ENCODE measurements around the gene LRCH3. TPM values are rescaled to one million over a fixed set of nuclear protein-coding genes. Genes with fewer than 3 reads are reported as not detected.

LRCH3 gene
- total RNA-seq = 10 to 100 TPM; 67.2 to 68.1 TPM

DNA sequence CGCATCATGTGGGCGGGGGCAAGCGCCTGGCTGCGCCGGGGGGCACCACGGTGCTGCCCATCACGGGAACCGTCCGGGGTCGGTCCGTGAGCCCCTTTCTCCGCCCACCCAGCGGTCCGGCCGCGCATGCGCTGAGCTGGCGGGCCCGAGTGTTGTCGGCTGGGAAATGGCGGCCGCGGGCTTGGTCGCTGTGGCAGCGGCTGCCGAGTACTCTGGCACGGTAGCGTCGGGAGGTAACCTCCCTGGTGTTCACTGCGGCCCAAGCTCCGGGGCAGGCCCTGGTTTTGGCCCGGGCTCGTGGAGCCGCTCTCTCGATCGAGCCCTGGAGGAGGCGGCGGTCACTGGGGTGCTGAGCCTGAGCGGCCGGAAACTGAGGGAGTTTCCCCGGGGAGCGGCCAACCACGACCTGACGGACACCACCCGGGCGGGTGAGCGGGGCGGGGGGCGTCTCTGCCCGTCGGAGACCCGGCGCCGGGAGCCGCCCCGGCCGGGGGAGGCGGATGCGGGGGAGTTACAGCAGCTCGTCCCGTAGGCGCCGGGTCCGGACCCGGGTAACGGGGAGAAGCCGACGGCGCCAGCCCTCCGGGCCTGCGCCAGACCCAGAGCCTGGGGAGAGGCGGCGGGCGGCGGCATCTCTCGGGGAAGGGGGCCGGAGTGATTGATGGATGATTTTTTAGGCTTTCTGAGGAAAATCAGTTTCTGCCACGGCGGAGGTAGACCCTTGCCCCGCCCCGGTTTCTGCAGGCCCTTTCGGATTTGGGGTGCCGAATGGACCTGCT lies at the start of gene LRCH3:
Gene LRCH3 (plus strand): TSS at position 142 of the 779 bp plus-strand sequence. CDS start 25 bp downstream, at position 167.
- H3K4me1 Mint-ChIP-seq (ENCODE audit: low read depth) = peaks cover 46% of the 10 kb centered on the region
- peak within 1 kb of the TSS; percentile 99 for H3K27ac Mint-ChIP-seq
- no peaks in the 10 kb centered on the region for H3K9me3 Mint-ChIP-seq
- peak within 1 kb of the TSS; percentile 88 to 96 for H3K4me3 Mint-ChIP-seq
- DNase-seq (peak; percentile 88 to 93), ATAC-seq (replicated peaks in 1 of 2) (peak; percentile 79 to 80)
- no peaks in the 10 kb centered on the region for H3K27me3 Mint-ChIP-seq (ENCODE audit: low read depth)
- peaks cover 7 to 8% of the 10 kb centered on the region in 2 donors for H3K36me3 Mint-ChIP-seq (ENCODE audit: insufficient read depth in 2 of 2)

DNA sequence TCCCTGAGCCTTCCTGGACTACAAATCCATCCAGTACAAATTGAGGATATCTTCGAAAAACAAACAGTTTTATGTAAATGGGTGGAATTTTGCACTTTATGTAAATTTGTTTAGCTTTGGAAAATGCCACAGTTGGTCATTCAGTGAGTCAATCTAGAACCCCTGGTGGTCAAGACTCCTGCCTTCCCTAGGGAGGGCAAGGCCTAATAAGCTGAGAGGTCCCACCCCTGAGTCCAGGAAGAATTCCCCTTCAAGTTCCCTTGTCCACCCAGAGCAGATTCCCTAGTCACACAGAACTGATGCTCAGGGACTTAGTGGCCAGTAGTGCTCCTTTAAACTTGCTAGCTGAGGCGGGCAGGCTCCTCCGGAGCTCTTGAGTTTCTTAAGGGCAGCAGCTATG lies 48.3 kb upstream of the LRCH3 start:
- Mint-ChIP-seq H3K27ac (no peak overlapping the region), H3K4me3 (no peak overlapping the region), H3K36me3 (ENCODE audit: insufficient read depth in 2 of 2) (no peaks in the 10 kb centered on the region)

DNA sequence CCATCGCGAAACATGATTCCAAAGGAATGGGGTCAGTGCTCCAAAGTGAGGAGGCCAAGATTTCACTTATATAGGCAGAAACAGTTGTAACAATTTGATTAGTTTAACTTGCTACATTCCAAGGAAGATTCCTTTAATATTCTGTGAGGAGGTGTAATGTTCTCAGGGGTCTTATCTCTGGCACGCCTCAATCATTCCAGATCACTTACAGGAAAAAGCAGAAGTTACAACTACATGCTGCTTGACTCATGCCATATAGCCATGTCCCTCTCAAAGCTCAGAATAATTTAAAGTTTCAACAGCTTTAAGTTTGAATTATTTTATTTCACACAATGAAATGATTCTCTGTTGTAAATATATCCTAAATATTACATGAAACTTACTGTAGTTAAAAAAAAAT lies 44.8 kb upstream of the LRCH3 start:
- no peak for ATAC-seq (replicated peaks in 1 of 2)
- no peaks in the 10 kb centered on the region for H3K27me3 Mint-ChIP-seq (ENCODE audit: low read depth)
- no peak overlapping the region for H3K27ac Mint-ChIP-seq
- peaks cover 0 to 2% of the 10 kb centered on the region in 2 donors for H3K36me3 Mint-ChIP-seq (ENCODE audit: insufficient read depth in 2 of 2)
- peaks cover 24% of the 10 kb centered on the region for H3K4me1 Mint-ChIP-seq (ENCODE audit: low read depth)
- H3K9me3 Mint-ChIP-seq = no peaks in the 10 kb centered on the region
- DNase-seq = no peak
- H3K4me3 Mint-ChIP-seq = no peak overlapping the region

More for the DNA sequence above, 48.3 kb upstream of the LRCH3 start:
- no peaks in the 10 kb centered on the region for H3K9me3 Mint-ChIP-seq
- no peak for ATAC-seq (replicated peaks in 1 of 2)
- no peak for DNase-seq
- H3K27me3 Mint-ChIP-seq (ENCODE audit: low read depth) = no peaks in the 10 kb centered on the region
- peaks cover 9% of the 10 kb centered on the region for H3K4me1 Mint-ChIP-seq (ENCODE audit: low read depth)

DNA sequence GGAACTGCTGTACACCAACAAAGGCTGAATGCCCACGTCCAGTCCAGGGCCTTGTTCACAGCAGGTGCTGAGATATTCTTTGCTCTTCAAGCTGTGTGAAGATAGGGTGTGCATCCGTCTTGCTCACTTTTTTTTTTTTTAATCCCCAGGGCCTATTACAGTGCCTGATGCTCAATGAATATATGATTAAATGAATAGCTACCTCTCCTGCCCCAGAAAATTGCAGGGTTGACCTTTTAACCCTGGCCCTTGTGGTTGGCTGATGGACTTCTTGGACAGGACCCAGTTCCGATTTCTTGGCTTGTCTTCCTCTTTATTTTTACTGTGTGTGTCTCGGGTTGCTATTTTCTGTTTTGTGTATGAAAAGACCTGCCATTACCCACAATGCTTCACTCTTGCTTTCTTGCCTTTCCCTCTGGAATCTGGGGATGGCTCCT lies 44.2 kb upstream of the LRCH3 start:
- Mint-ChIP-seq H3K36me3 (ENCODE audit: insufficient read depth in 2 of 2) (peaks cover 0 to 2% of the 10 kb centered on the region in 2 donors), H3K4me3 (no peak overlapping the region), H3K27ac (no peak overlapping the region), H3K27me3 (ENCODE audit: low read depth) (no peaks in the 10 kb centered on the region), H3K4me1 (ENCODE audit: low read depth) (peaks cover 27% of the 10 kb centered on the region), H3K9me3 (no peaks in the 10 kb centered on the region)
- DNase-seq (no peak), ATAC-seq (replicated peaks in 1 of 2) (no peak)

DNA sequence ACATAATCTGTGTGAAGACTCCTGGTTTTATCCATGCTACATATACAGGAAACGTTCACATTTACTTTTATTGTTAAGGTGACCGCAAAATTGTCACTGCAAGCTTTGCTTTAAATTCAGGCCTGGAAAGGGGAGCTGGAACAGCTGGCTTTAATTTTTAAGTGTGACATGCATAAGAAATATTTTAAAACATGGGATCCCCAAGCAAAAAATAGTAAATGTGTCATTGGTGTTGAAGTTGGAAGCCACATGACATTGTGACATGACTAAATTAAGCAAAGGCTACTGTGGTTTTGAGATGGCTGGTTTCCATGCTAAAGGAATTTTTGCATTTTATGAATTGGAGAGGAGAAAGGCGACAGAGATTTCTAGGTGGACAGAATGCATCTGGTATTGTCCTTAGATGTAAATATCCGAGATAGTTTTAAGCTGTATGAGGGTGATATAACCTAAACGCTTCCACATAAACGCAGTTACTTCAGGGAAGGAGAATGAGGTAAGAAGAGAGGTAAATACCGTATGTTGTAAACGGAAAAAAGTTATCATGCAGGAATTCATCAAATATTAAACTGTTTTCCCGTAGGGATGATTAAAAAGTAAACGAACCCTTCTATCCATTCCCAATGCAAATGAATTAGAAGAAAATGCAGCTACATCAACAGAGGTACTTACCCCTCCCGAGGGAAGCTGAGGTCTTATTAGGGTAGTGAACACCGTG lies 42.3 kb upstream of the LRCH3 start:
- peak overlapping the region; percentile 91 to 97 for H3K4me3 Mint-ChIP-seq

DNA sequence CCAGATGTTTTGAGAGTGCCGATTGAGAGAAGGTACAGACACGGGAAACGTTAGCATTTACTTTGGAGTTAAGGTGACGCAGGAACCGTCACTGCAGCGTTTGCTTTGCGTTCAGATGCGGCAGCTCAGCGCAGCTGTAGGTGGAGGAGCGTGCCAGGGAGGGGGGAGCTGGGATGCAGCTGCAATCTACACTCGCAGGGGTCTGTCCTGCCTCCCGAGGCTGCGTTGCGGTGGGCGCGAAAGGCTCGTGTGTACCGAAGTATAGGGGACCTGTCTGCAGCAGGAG lies 41.8 kb upstream of the LRCH3 start:
- ATAC-seq (replicated peaks in 1 of 2) = peak; percentile 58 to 62
- peak in 1 of 2 donors; percentile 63 for DNase-seq
- H3K4me1 Mint-ChIP-seq (ENCODE audit: low read depth) = peaks cover 47% of the 10 kb centered on the region
- H3K4me3 Mint-ChIP-seq = peak overlapping the region; percentile 91 to 97
- no peaks in the 10 kb centered on the region for H3K27me3 Mint-ChIP-seq (ENCODE audit: low read depth)
- H3K36me3 Mint-ChIP-seq (ENCODE audit: insufficient read depth in 2 of 2) = peaks cover 0 to 2% of the 10 kb centered on the region in 2 donors
- no peaks in the 10 kb centered on the region for H3K9me3 Mint-ChIP-seq
- peak overlapping the region; percentile 21 for H3K27ac Mint-ChIP-seq

More for the DNA sequence above, 42.3 kb upstream of the LRCH3 start:
- no peaks in the 10 kb centered on the region for H3K27me3 Mint-ChIP-seq (ENCODE audit: low read depth)
- no peaks in the 10 kb centered on the region for H3K9me3 Mint-ChIP-seq
- ATAC-seq (replicated peaks in 1 of 2) (no peak), DNase-seq (no peak)
- H3K27ac Mint-ChIP-seq = peak overlapping the region; percentile 74
- peaks cover 43% of the 10 kb centered on the region for H3K4me1 Mint-ChIP-seq (ENCODE audit: low read depth)
- peaks cover 0 to 2% of the 10 kb centered on the region in 2 donors for H3K36me3 Mint-ChIP-seq (ENCODE audit: insufficient read depth in 2 of 2)

DNA sequence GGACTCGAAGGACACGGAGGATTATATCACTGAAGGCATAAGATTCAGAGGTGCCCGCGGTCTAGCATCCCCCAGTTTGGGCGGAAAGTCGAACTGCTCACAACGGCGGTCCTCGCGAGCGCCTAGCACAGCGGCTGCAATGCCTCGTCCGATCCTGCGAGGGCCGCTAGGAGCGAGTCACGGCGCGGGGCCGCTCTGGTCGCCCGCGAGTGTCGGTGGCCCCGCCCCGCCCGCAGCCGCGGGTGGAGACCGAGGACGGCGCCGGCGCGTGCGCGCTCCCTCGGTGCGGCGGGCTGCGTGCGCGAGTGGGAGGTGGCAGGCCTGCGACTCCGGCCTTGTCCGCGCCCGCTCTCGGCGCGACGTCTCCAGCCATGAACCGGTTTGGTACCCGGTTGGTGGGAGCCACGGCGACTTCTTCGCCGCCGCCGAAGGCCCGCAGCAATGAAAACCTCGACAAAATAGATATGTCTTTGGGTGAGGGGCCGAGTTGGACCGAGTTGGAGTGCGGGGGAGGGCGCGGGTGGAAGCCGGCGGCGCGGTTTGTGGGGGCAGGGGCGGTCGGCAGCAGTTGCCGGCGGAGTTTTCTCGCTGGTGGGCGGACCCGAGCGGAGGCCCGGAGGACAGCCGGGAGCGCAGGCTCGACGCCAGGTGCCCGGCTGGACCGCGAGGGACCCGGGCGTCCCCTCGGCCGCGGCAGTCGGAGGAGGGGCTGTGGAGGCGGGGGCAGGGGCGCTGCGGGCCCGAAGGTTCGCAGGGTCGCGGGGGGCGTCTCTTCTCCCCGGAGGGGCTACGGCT lies 41.3 kb upstream of the LRCH3 start, which contains the start of gene FYTTD1:
Gene FYTTD1 (plus strand): TSS at position 283 of the 795 bp plus-strand sequence. CDS start 89 bp downstream, at position 372.
- Mint-ChIP-seq H3K27me3 (ENCODE audit: low read depth) (no peaks in the 10 kb centered on the region), H3K36me3 (ENCODE audit: insufficient read depth in 2 of 2) (peaks cover 0 to 2% of the 10 kb centered on the region in 2 donors), H3K4me1 (ENCODE audit: low read depth) (peaks cover 51% of the 10 kb centered on the region), H3K4me3 (peak within 1 kb of the TSS; percentile 91 to 97), H3K9me3 (no peaks in the 10 kb centered on the region), H3K27ac (peak within 1 kb of the TSS; percentile 93)
- DNase-seq (peak; percentile 93 to 95), ATAC-seq (replicated peaks in 1 of 2) (peak; percentile 89 to 92)

DNA sequence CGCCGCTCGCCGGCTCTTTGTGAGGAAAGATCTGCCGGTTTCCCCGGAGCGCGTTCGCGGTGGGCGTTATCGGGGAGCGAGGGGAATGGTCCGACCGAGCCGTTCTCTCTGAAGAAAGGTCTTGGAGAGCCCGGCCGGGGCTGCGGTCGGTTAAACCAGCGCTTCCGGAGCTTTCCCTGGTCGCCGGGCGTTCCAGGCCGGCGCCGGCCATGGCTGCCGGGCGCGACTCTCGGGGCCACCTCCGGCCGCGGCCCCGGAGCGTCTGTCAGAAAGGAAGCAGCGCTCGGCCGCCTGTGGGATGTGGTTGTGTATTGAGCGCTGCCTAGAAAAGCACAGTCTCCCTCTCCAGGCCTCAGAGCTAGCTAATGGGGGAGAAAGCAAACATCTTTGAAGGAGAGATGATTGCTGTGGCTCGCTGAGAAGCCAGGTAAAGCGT lies 40.6 kb upstream of the LRCH3 start:
- H3K27me3 Mint-ChIP-seq (ENCODE audit: low read depth) = no peaks in the 10 kb centered on the region
- H3K4me3 Mint-ChIP-seq = peak overlapping the region; percentile 91 to 97
- H3K27ac Mint-ChIP-seq = peak overlapping the region; percentile 93
- H3K4me1 Mint-ChIP-seq (ENCODE audit: low read depth) = peaks cover 55% of the 10 kb centered on the region
- ATAC-seq (replicated peaks in 1 of 2) (peak; percentile 51 to 59), DNase-seq (peak; percentile 73 to 78)
- no peaks in the 10 kb centered on the region for H3K9me3 Mint-ChIP-seq
- peaks cover 0 to 2% of the 10 kb centered on the region in 2 donors for H3K36me3 Mint-ChIP-seq (ENCODE audit: insufficient read depth in 2 of 2)

DNA sequence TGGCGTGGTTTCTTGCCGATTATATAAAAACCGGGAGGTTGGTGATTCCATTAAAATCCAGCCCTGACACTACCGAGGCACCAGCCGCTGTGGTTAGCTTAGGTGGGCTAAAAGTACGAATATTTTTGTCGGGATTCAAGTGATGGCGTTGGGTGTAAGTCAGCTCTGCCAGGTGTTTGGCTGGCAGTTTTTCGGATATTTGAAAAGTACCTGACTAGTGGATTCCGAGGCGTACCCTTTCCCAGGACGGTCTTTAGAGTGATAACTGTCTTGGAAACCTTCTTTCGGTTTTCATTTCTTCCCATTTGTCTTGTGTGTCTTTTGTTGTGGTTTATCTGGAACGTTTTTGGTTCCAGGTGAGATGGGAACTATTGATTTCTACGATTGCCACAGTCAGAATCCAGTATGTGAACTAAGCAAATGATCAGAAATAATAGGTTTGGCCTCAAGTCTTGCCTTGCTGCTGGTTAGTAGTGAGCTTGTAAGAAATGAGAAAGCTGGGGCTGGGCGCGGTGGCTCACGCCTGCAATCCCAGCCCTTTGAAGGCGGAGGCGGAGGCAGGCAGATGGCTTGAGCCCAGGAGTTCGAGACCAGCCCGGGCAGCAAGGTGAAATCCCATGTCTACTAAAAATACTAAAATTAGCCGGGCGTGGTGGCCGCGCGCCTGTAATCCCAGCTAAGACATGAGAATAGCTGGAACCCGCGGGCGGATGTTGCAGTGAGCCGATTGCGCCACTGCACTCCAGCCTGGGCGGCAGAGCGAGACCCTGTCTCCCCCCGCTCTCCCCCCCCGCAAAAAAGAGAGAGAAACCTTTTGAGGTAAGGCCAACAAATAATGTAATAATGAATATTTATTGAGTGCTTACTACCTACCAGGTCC lies 40.0 kb upstream of the LRCH3 start:
- no peak for ATAC-seq (replicated peaks in 1 of 2)
- Mint-ChIP-seq H3K27me3 (ENCODE audit: low read depth) (no peaks in the 10 kb centered on the region), H3K4me1 (ENCODE audit: low read depth) (peaks cover 57% of the 10 kb centered on the region), H3K9me3 (no peaks in the 10 kb centered on the region), H3K36me3 (ENCODE audit: insufficient read depth in 2 of 2) (peaks cover 0 to 2% of the 10 kb centered on the region in 2 donors), H3K4me3 (peak overlapping the region; percentile 91 to 97), H3K27ac (peak overlapping the region; percentile 93)
- peak; percentile 47 to 52 for DNase-seq

DNA sequence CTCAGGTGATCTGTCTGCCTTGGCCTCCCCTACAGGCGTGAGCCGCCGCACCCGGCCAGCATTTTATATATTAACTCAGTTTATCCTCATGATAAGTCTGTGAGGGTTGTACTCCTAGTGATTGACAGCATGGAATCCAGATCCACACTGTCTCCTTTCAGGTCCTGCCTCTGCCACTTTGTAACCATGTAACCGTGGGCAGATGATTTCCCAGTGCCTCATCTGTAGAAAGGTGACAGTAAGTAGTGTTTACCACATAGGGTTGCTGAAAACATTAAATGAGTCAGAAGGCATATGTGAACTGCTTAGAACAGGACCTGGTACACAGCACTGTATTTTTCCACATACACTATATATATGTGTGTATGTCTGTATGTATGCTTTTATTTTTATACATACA lies 38.9 kb upstream of the LRCH3 start:
- DNase-seq (peak; percentile 33 to 48), ATAC-seq (replicated peaks in 1 of 2) (peak; percentile 39 to 44)
- Mint-ChIP-seq H3K27me3 (ENCODE audit: low read depth) (no peaks in the 10 kb centered on the region), H3K36me3 (ENCODE audit: insufficient read depth in 2 of 2) (peaks cover 0 to 2% of the 10 kb centered on the region in 2 donors), H3K27ac (peak overlapping the region; percentile 83), H3K9me3 (no peaks in the 10 kb centered on the region), H3K4me3 (peak overlapping the region; percentile 86 to 88), H3K4me1 (ENCODE audit: low read depth) (peaks cover 57% of the 10 kb centered on the region)

DNA sequence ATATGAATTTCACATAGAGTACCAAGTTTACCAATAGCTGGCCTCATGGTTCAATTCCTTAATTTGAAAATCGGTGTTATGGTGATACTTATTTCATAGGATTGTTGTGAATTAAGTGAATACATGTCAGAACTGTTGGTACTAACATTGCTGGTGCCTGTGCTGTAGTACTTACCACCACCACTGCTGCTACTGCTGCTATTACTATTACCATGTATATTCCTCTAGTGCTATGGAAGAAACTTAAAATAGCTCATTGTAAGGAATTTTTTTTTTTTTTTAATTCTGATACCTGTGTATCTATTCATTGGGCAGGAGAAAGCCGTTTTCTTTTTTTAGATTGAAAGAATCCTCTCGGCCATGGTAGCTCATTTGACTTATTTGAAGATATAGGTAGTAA lies 37.8 kb upstream of the LRCH3 start:
- DNase-seq = no peak

DNA sequence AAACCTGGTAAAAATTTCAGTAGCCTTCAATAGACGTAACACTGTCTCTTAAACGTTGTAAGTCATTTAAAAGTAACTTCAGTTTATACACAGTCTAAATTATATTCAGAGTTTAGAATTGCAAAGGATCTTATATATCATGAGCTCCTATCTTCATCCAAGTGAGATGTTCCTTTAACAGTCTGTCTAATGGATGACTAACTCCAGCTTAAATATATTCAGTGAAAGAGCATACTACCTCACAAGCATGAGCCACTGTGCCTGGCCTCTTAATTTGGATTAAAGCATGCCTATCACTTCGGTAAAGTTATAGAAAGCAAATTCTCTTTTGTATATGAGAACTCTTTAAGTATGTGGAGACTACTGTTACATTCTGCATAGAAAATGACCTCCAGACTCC lies 34.4 kb upstream of the LRCH3 start:
- no peaks in the 10 kb centered on the region for H3K9me3 Mint-ChIP-seq
- no peak for DNase-seq
- H3K4me1 Mint-ChIP-seq (ENCODE audit: low read depth) = peaks cover 34% of the 10 kb centered on the region
- H3K27ac Mint-ChIP-seq = no peak overlapping the region
- H3K4me3 Mint-ChIP-seq = no peak overlapping the region
- no peaks in the 10 kb centered on the region for H3K36me3 Mint-ChIP-seq (ENCODE audit: insufficient read depth in 2 of 2)
- no peaks in the 10 kb centered on the region for H3K27me3 Mint-ChIP-seq (ENCODE audit: low read depth)
- ATAC-seq (replicated peaks in 1 of 2) = no peak

More for the DNA sequence above, 37.8 kb upstream of the LRCH3 start:
- peak overlapping the region; percentile 77 for H3K27ac Mint-ChIP-seq
- peaks cover 0 to 2% of the 10 kb centered on the region in 2 donors for H3K36me3 Mint-ChIP-seq (ENCODE audit: insufficient read depth in 2 of 2)
- no peaks in the 10 kb centered on the region for H3K9me3 Mint-ChIP-seq
- no peak for ATAC-seq (replicated peaks in 1 of 2)
- H3K4me3 Mint-ChIP-seq = peak overlapping the region; percentile 29 to 74
- no peaks in the 10 kb centered on the region for H3K27me3 Mint-ChIP-seq (ENCODE audit: low read depth)
- peaks cover 55% of the 10 kb centered on the region for H3K4me1 Mint-ChIP-seq (ENCODE audit: low read depth)

Measured in activated T-cell treated with anti-CD3 and anti-CD28 coated beads, Interleukin-2, amount 50 U/mL, for 72 hours (primary cell).